Kidney (tissue), 14 donors: ENCODE measurements around the gene DLL4. TPM values are rescaled to one million over a fixed set of nuclear protein-coding genes. Genes with fewer than 3 reads are reported as not detected.

Experiments used
- DNase-seq, 5 donors: peaks; one replicate each; pipeline ENCODE4 v3.0.0-alpha.2; 2013 to 2020
- FAIRE-seq: peaks from 2 replicates; lab custom pipeline; 2012; peaks lifted over from hg19 to GRCh38; lab: Jason Lieb, UNC
- H3K27ac ChIP-seq, 2 donors: one replicate each; pipeline ENCODE4 v1.7.0; 2013; ENCODE audit warnings: low read depth in 2 of 2, low read length in 2 of 2, inconsistent platforms in 1 of 2
- H3K27me3 ChIP-seq: one replicate; pipeline ENCODE4 v1.7.1; 2013; ENCODE audit warnings: low read length, inconsistent platforms; ENCODE audit not compliant: control insufficient read depth, insufficient read depth
- H3K36me3 ChIP-seq, 3 donors: one replicate each; pipeline versions ENCODE4 v1.7.0 to v1.7.1; 2013; ENCODE audit warnings: low read length in 3 of 3, control low read depth in 1 of 3, inconsistent platforms in 1 of 3; ENCODE audit not compliant: insufficient read depth in 3 of 3, control insufficient read depth in 2 of 3
- H3K4me1 ChIP-seq, 3 donors: one replicate each; pipeline versions ENCODE4 v1.7.0 to v1.7.1; 2013; ENCODE audit warnings: low read length in 3 of 3, inconsistent platforms in 1 of 3, low read depth in 1 of 3; ENCODE audit not compliant: control insufficient read depth in 2 of 3, insufficient read depth in 2 of 3
- H3K4me3 ChIP-seq, 3 donors: one replicate each; pipeline versions ENCODE4 v1.7.0 to v1.8.1; 2013; ENCODE audit warnings: low read length in 3 of 3, control low read depth in 1 of 3, inconsistent platforms in 1 of 3
- H3K9ac ChIP-seq, 3 donors: one replicate each; pipeline versions ENCODE4 v1.7.0 to v1.7.1; 2013; ENCODE audit warnings: low read length in 3 of 3, control low read depth in 1 of 3, inconsistent platforms in 1 of 3
- H3K9me3 ChIP-seq, 3 donors: one replicate each; pipeline versions ENCODE4 v1.7.0 to v1.7.1; 2013; ENCODE audit warnings: low read length in 3 of 3, control low read depth in 1 of 3, inconsistent platforms in 1 of 3; ENCODE audit not compliant: control insufficient read depth in 2 of 3, insufficient read depth in 1 of 3
- intact Hi-C: fragments of 100-400 bp; cut with DNase I; formaldehyde crosslinking; loops from one replicate; pipeline ENCODE4 v1.11.1; 2022
- polyA plus RNA-seq: library from polyadenylated mRNA; stranded (reverse); fragments of 350-450 nt; fragmentation: Illumina TruSeq; extraction: RNeasy Lipid Tissue Mini Kit (QIAGEN cat#74804); gene quantifications from one replicate; pipeline ENCODE4 v1.2.3, GENCODE V29; 2014; ENCODE audit warnings: low read depth, low replicate concordance; ENCODE audit not compliant: insufficient read depth
- total RNA-seq: library from RNA; stranded (reverse); fragmentation: NEBNext Ultra II Directional; extraction: Animal tissue kit (Norgen Biotek cat#: 25700); gene quantifications from one replicate; pipeline ENCODE4 v1.2.1, GENCODE V29; 2021
- TF ChIP-seq, protein P1 (sequence below): IDR thresholded peaks from 3 replicates; pipeline ENCODE4 v1.5.1; 2012; ENCODE audit warnings: mild to moderate bottlenecking, moderate library complexity, borderline replicate concordance; ENCODE audit not compliant: insufficient read depth; ENCODE audit errors: extremely low read depth
- donor health status: control.
- donor health status: control.
- donor health status: control.
- donor health status: control.
- donor health status: control.
- donor health status: DM: yes; HTN: yes; CAD: no.
- donor health status: Normal renal cell carcinoma (clear cell type).

Gene DLL4
- total and polyA plus RNA-seq, 2 donors from 2014 or later, result 5.8 to 9.4 TPM

DNA sequence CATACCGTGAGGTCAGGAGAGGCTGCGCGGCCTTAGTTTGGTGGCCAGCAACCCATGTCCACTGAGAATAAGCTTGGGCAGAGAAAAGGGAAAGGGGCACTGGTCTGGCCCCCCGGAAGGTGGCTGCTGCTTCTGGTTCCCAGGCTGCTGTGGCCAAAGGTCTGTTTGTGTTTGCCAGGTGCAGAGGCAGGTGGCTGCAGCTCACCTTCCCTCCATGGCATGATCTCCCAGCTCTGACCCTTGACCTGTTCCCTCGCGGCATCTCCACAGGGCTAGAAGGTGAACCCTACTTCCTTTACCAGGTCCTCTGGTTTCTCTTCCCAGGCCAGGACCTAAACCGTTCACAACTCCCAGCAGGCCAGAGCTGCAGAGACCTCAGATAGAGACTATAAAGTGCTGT is 21.0 kb upstream of the DLL4 start:
- no peak overlapping the region for H3K4me3 ChIP-seq
- DNase-seq, result peak in 1 of 5 donors; percentile 45
- peaks cover 0 to 10% (median 7%) of the 10 kb centered on the region in 3 donors for H3K36me3 ChIP-seq
- no peaks in the 10 kb centered on the region for H3K27me3 ChIP-seq
- no peaks in the 10 kb centered on the region for H3K9me3 ChIP-seq
- peaks cover 9 to 43% (median 10%) of the 10 kb centered on the region in 3 donors for H3K4me1 ChIP-seq
- H3K27ac ChIP-seq, result peak overlapping the region; percentile 22 to 97
- H3K9ac ChIP-seq, result peak overlapping the region in 1 of 3 donors; percentile 19
- TF ChIP-seq, protein P1, sequence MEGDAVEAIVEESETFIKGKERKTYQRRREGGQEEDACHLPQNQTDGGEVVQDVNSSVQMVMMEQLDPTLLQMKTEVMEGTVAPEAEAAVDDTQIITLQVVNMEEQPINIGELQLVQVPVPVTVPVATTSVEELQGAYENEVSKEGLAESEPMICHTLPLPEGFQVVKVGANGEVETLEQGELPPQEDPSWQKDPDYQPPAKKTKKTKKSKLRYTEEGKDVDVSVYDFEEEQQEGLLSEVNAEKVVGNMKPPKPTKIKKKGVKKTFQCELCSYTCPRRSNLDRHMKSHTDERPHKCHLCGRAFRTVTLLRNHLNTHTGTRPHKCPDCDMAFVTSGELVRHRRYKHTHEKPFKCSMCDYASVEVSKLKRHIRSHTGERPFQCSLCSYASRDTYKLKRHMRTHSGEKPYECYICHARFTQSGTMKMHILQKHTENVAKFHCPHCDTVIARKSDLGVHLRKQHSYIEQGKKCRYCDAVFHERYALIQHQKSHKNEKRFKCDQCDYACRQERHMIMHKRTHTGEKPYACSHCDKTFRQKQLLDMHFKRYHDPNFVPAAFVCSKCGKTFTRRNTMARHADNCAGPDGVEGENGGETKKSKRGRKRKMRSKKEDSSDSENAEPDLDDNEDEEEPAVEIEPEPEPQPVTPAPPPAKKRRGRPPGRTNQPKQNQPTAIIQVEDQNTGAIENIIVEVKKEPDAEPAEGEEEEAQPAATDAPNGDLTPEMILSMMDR, result no peak
- no peak for FAIRE-seq
- intact Hi-C loops, result loop anchor here (10.0 kb wide), 2 partner anchors 117 to 277 kb away; no protein-coding TSS in a partner anchor

DNA sequence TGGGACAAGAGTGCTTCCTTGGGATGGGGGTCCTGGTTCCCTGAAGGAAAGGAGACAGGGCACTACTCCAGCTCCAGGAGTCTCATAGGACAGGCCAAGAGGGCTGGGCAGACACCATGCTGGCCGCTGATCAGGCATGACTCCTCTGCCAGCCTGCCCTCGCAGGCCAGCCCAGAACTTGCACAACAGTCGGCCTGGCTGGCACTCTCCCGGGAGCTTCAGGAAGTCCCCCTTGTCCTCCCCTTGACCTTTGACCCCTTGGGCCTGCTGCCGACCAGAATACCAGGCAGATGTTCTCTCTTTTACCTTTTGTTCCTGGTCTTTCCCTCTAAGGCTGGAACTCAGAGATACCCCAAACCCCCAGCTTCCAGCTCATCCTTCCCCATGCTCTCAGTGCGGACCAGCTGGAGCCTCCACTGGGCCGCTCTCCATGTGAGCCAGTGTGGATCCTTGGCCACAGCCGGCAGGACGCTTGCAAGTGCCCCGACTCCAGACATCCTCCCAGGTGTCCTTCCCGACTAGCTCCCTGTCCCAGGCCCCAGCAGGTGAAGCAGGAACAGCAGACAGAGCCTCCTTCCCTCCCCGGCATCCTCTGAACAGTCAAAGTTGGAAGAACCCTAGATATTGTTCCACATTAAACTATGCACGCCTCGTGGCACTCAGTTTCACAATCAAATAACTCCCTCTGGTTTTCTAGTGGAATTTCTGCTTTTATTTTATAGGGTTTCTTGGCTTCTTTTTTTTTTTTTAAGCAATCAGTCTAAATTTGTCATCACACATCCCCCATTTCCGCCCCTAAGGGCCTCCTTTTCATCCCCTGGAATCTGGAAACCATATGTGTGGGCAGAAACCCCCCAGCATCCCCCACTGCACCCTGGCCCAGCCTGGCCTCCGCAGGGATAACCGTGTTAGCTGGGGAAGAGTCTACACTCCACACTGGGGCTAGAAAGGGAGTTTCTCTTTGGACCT is 19.2 kb upstream of the DLL4 start:
- Histone ChIP-seq H3K4me3 (no peak overlapping the region), H3K27ac (peak overlapping the region; percentile 17 to 45), H3K27me3 (no peaks in the 10 kb centered on the region), H3K36me3 (no peaks in the 10 kb centered on the region), H3K9ac (no peak overlapping the region), H3K9me3 (no peaks in the 10 kb centered on the region), H3K4me1 (peaks cover 6 to 34% (median 9%) of the 10 kb centered on the region in 3 donors)
- DNase-seq (peak in 3 of 5 donors; percentile 60 to 79 (median 74)), FAIRE-seq (no peak)
- intact Hi-C loops, result loop anchor here (10.0 kb wide), 2 partner anchors 115 to 275 kb away; no protein-coding TSS in a partner anchor
- TF ChIP-seq, protein P1, result no peak

DNA sequence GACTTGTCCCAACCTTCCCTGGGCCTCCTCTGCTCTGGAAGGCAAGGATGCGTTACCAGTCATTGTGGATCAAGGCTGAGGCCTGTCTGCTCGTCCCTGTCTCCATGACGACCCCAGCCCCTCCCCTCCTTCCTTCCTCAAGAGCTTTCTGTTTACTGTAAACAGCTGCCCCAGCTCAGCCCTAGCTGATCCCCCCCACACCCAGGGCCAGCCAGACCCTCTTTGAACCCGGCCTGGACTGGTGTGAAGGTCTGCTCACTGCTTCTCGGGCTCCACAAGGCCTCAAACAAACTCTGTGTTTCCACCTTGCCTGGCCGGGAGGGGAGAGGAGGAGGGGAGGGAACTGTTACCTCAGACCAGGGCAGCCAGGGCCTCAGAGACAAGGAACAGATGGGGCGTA is 18.0 kb upstream of the DLL4 start:
- Histone ChIP-seq H3K27me3 (no peaks in the 10 kb centered on the region), H3K36me3 (no peaks in the 10 kb centered on the region), H3K27ac (peak overlapping the region in 1 of 2 donors; percentile 17), H3K4me3 (no peak overlapping the region), H3K9me3 (no peaks in the 10 kb centered on the region), H3K4me1 (peaks cover 0 to 26% (median 9%) of the 10 kb centered on the region in 3 donors), H3K9ac (no peak overlapping the region)
- intact Hi-C loops, result no loop called here
- TF ChIP-seq, protein P1, result no peak
- FAIRE-seq, result no peak
- DNase-seq, result peak in 4 of 5 donors; percentile 90 to 94 (median 94)
